Measurements from ENCODE around the gene SYNDIG1. TPM values are rescaled to one million over a fixed set of nuclear protein-coding genes. Genes with fewer than 3 reads are reported as not detected.

The SYNDIG1 gene
- total RNA-seq, 1 experiment from 2014 or later, result not detected

GRCh38 chr20:24661255-24661654, 191.8 kb downstream of the SYNDIG1 start:
- intact Hi-C loops (cut with micrococcal nuclease; ENCODE audit: unreplicated experiment), result no loop called here
- TF ChIP-seq CTCF (IDR thresholded peaks at IDR 0.05; ENCODE audit: unreplicated experiment), result no peak
- no peaks in the 10 kb centered on the region for H3K4me1 Mint-ChIP-seq (ENCODE audit: low read depth, unreplicated experiment)
- DNase-seq, result no peak
- CTCF ChIA-PET, result no interaction called here
- H3K4me3 Mint-ChIP-seq (ENCODE audit: low read depth, unreplicated experiment), result no peak overlapping the region
- H3K27me3 Mint-ChIP-seq (ENCODE audit: unreplicated experiment), result no peaks in the 10 kb centered on the region
- no TSS peak for BruUV-seq (replicated peaks)
- no peak overlapping the region for H3K27ac Mint-ChIP-seq (ENCODE audit: unreplicated experiment)
- no peaks in the 10 kb centered on the region for H3K36me3 Mint-ChIP-seq (ENCODE audit: insufficient read depth, unreplicated experiment)
- no peaks in the 10 kb centered on the region for H3K9me3 Mint-ChIP-seq (ENCODE audit: low read depth, unreplicated experiment)

- Mint-ChIP-seq H3K27me3 (ENCODE audit: unreplicated experiment) (no peaks in the 10 kb centered on the region), H3K9me3 (ENCODE audit: low read depth, unreplicated experiment) (no peaks in the 10 kb centered on the region), H3K36me3 (ENCODE audit: insufficient read depth, unreplicated experiment) (no peaks in the 10 kb centered on the region), H3K27ac (ENCODE audit: unreplicated experiment) (no peak overlapping the region), H3K4me3 (ENCODE audit: low read depth, unreplicated experiment) (no peak overlapping the region), H3K4me1 (ENCODE audit: low read depth, unreplicated experiment) (no peaks in the 10 kb centered on the region)
- BruUV-seq (replicated peaks), result no TSS peak
- CTCF ChIA-PET, result no interaction called here
- TF ChIP-seq CTCF (IDR thresholded peaks at IDR 0.05; ENCODE audit: unreplicated experiment), result no peak
- intact Hi-C loops (cut with micrococcal nuclease; ENCODE audit: unreplicated experiment), result no loop called here
- DNase-seq, result no peak
These were observed 192.9 kb downstream of the SYNDIG1 start for GRCh38 chr20:24662322-24662721.

GRCh38 chr20:24662752-24663365, 193.4 kb downstream of the SYNDIG1 start:
- Mint-ChIP-seq H3K27ac (ENCODE audit: unreplicated experiment) (no peak overlapping the region), H3K4me1 (ENCODE audit: low read depth, unreplicated experiment) (no peaks in the 10 kb centered on the region), H3K4me3 (ENCODE audit: low read depth, unreplicated experiment) (no peak overlapping the region), H3K9me3 (ENCODE audit: low read depth, unreplicated experiment) (no peaks in the 10 kb centered on the region), H3K36me3 (ENCODE audit: insufficient read depth, unreplicated experiment) (no peaks in the 10 kb centered on the region), H3K27me3 (ENCODE audit: unreplicated experiment) (no peaks in the 10 kb centered on the region)
- no TSS peak for BruUV-seq (replicated peaks)
- intact Hi-C loops (cut with micrococcal nuclease; ENCODE audit: unreplicated experiment), result no loop called here
- no peak for DNase-seq
- TF ChIP-seq CTCF (IDR thresholded peaks at IDR 0.05; ENCODE audit: unreplicated experiment), result no peak
- CTCF ChIA-PET, result no interaction called here

GRCh38 chr20:24663496-24663895, 194.1 kb downstream of the SYNDIG1 start:
- CTCF ChIA-PET, result no interaction called here
- no peak for TF ChIP-seq CTCF (IDR thresholded peaks at IDR 0.05; ENCODE audit: unreplicated experiment)
- H3K27ac Mint-ChIP-seq (ENCODE audit: unreplicated experiment), result no peak overlapping the region

More at GRCh38 chr20:24663496-24663895, 194.1 kb downstream of the SYNDIG1 start:
- intact Hi-C loops (cut with micrococcal nuclease; ENCODE audit: unreplicated experiment), result no loop called here
- Mint-ChIP-seq H3K27me3 (ENCODE audit: unreplicated experiment) (no peaks in the 10 kb centered on the region), H3K4me3 (ENCODE audit: low read depth, unreplicated experiment) (no peak overlapping the region), H3K9me3 (ENCODE audit: low read depth, unreplicated experiment) (no peaks in the 10 kb centered on the region), H3K4me1 (ENCODE audit: low read depth, unreplicated experiment) (no peaks in the 10 kb centered on the region), H3K36me3 (ENCODE audit: insufficient read depth, unreplicated experiment) (no peaks in the 10 kb centered on the region)
- no peak for DNase-seq
- BruUV-seq (replicated peaks), result no TSS peak
